ENCODE results near the gene AIFM3.

Gene AIFM3

DNA sequence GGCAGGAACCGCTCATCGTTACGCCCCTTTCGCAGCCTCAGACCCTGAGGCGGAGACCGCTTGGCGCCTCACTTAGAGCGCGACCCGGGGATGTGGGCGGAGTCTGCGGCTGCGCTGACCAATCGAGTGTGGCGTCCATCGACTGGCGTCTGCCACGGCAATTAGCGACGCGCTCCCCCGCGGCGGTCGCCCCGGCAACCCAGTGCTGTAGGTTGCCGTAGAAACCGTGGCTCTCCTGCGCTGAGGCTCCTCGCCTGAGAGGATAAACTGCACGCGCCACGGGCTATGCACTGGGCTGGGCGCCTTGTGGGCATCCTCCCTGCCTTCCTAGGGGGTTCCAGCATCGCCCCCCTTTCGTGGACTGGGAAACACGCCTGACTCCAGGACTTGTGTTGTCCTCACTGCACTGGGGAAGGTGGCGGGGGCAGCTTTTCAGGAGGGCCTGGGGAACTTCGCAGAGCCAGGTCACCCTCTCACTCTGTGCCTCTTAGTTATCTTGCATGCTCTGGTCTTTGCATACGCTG, 47.2 kb downstream of the AIFM3 start:
- H3K4me3 ChIP-seq (ENCODE audit: low read depth, low read length), result peak overlapping the region; percentile 76
- peak overlapping the region; percentile 48 for H2AFZ ChIP-seq (ENCODE audit: low read length, unreplicated experiment)
- no peaks in the 10 kb centered on the region for H3K27me3 ChIP-seq (ENCODE audit: insufficient read depth, low read length)
- H3K4me1 ChIP-seq (ENCODE audit: control insufficient read depth, insufficient read depth, low read length, unreplicated experiment), result peaks cover 16% of the 10 kb centered on the region
- H3K79me2 ChIP-seq (ENCODE audit: control insufficient read depth, insufficient read depth, low read length, unreplicated experiment), result no peaks in the 10 kb centered on the region
- no peaks in the 10 kb centered on the region for H3K36me3 ChIP-seq (ENCODE audit: insufficient read depth, low read length)
- H3K27ac ChIP-seq (ENCODE audit: low read depth, low read length), result peak overlapping the region; percentile 42

DNA sequence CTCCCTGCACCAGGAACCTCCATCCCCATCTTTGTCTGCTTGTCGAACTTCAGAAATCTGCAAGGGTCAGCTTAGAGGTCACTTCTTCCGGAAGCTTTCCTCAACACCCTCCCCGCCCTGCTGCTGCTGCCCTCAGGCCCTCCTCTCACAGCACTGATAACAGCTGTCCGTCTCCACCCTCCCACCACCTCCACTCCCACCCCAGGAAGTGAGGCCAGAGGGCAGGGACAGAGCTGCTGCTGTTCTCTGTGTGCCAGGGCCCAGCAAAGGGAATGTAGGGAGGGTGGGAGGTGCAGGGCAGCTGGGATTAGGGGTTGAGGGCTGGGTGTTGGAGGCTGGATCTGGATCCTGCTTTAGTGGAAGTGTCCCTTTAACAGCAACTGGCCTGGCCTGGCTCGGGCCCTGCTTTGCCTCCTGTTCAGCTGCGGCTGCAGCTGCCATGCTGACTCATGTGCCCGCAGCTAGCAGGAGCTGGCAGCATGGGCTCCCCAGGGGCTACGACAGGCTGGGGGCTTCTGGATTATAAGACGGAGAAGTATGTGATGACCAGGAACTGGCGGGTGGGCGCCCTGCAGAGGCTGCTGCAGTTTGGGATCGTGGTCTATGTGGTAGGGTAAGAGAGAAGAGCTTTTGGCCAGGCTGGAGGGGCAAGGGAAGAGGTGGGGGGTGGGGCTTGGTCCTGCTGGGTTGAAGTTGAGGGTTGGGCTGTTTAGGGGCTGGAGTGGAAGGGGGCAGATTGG, 47.8 kb downstream of the AIFM3 start, which contains the start of gene P2RX6:
Gene P2RX6, plus strand, starts transcription at position 440 of the 740 bp plus-strand sequence. Its CDS starts 10 bp downstream, at position 450.
- Histone ChIP-seq H3K27ac (ENCODE audit: low read depth, low read length) (peak within 1 kb of the TSS; percentile 42), H2AFZ (ENCODE audit: low read length, unreplicated experiment) (peak within 1 kb of the TSS; percentile 48), H3K79me2 (ENCODE audit: control insufficient read depth, insufficient read depth, low read length, unreplicated experiment) (no peaks in the 10 kb centered on the region), H3K27me3 (ENCODE audit: insufficient read depth, low read length) (no peaks in the 10 kb centered on the region), H3K36me3 (ENCODE audit: insufficient read depth, low read length) (no peaks in the 10 kb centered on the region), H3K4me3 (ENCODE audit: low read depth, low read length) (peak within 1 kb of the TSS; percentile 76), H3K4me1 (ENCODE audit: control insufficient read depth, insufficient read depth, low read length, unreplicated experiment) (peaks cover 16% of the 10 kb centered on the region)

DNA sequence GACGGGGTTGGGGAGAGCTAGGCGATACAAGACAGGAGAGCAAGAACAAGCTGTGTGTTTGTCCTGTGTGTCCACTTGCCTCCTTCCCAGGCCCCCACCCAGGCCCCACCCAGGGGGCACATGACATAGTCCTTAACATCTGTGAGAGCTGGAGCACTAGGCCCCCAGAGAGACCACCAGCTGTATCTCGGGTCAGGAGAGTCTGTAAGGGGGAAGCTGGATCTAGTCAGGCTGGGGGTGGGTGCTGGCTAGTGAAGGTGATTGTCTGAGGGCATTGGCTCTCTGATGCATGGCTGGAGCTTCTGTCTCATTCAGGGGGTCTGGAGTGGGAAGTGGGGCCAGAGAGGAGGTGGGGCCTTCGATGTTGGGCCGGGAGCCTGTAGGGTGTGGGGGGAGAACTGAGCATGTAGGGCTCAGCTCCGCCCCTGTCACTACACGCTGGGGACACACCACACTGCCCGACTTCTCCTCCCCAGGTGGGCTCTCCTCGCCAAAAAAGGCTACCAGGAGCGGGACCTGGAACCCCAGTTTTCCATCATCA, 48.5 kb downstream of the AIFM3 start:
- Histone ChIP-seq H2AFZ (ENCODE audit: low read length, unreplicated experiment) (no peak overlapping the region), H3K4me3 (ENCODE audit: low read depth, low read length) (peak overlapping the region; percentile 76), H3K27me3 (ENCODE audit: insufficient read depth, low read length) (no peaks in the 10 kb centered on the region), H3K79me2 (ENCODE audit: control insufficient read depth, insufficient read depth, low read length, unreplicated experiment) (no peaks in the 10 kb centered on the region), H3K36me3 (ENCODE audit: insufficient read depth, low read length) (no peaks in the 10 kb centered on the region), H3K4me1 (ENCODE audit: control insufficient read depth, insufficient read depth, low read length, unreplicated experiment) (peaks cover 16% of the 10 kb centered on the region), H3K27ac (ENCODE audit: low read depth, low read length) (peak overlapping the region; percentile 42; the same call in 1 of the 2 replicates)

DNA sequence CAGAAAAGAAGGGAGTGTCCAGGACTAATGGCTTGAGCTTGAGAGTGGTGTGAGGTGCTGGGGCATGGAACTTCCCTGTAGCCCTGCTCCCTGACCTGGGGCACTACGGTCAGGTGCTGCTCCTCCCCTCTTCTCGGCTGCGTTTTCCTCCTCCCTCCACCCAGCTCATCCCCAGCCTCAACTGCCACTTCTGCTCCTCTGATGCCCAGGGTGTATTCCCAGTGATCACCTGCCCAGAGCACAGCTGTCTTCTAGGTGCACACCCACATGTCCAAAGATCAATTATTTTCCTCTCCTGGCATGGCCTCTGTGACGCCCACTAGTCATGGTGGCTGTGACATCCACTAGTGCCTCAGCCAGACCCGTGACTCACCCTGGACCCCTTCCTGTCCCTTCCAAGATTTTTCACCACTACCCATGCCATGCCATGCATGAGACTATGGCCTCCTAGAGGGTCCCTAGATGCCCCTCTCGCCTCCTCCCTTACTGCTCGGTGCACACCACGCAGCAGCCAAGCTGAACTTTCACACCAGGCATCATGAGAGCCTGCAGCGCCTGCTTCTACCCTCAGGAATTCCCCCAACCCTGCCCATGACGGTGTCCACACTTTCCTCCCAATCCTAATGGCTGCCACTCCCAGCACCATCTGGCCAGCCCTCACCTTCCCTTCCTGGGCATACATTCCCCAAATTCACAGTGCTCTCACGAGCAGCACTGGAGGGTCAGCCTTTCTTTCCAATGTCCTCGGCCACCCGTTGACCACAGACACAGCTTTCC, 49.8 kb downstream of the AIFM3 start:
- Histone ChIP-seq H3K27me3 (ENCODE audit: insufficient read depth, low read length) (no peaks in the 10 kb centered on the region), H3K4me1 (ENCODE audit: control insufficient read depth, insufficient read depth, low read length, unreplicated experiment) (peaks cover 16% of the 10 kb centered on the region), H3K4me3 (ENCODE audit: low read depth, low read length) (no peak overlapping the region), H3K27ac (ENCODE audit: low read depth, low read length) (no peak overlapping the region), H3K79me2 (ENCODE audit: control insufficient read depth, insufficient read depth, low read length, unreplicated experiment) (no peaks in the 10 kb centered on the region), H2AFZ (ENCODE audit: low read length, unreplicated experiment) (no peak overlapping the region), H3K36me3 (ENCODE audit: insufficient read depth, low read length) (no peaks in the 10 kb centered on the region)

DNA sequence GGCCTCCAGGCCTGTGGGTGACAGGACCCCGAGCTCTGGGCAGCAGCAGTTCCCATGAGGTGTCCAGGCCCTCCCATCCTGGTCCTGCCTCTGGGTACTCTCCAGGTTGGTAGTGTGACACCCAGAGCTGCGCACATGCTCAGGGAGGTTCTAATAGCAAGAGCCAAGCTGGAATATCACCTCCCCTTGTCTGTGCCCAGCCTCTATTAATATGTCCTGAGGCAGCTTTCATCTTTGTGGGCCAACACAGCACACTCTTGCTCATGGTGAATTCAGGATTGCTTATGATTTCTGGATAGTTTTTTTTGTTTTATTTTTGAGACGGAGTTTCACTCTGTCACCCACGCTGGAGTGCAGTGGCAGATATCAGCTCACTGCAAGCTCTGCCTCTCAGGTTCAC, 51.3 kb downstream of the AIFM3 start:
- peaks cover 16% of the 10 kb centered on the region for H3K4me1 ChIP-seq (ENCODE audit: control insufficient read depth, insufficient read depth, low read length, unreplicated experiment)
- no peaks in the 10 kb centered on the region for H3K79me2 ChIP-seq (ENCODE audit: control insufficient read depth, insufficient read depth, low read length, unreplicated experiment)
- H3K27me3 ChIP-seq (ENCODE audit: insufficient read depth, low read length), result no peaks in the 10 kb centered on the region
- H3K36me3 ChIP-seq (ENCODE audit: insufficient read depth, low read length), result no peaks in the 10 kb centered on the region
- no peak overlapping the region for H3K4me3 ChIP-seq (ENCODE audit: low read depth, low read length)
- no peak overlapping the region for H3K27ac ChIP-seq (ENCODE audit: low read depth, low read length)
- no peak overlapping the region for H2AFZ ChIP-seq (ENCODE audit: low read length, unreplicated experiment)

DNA sequence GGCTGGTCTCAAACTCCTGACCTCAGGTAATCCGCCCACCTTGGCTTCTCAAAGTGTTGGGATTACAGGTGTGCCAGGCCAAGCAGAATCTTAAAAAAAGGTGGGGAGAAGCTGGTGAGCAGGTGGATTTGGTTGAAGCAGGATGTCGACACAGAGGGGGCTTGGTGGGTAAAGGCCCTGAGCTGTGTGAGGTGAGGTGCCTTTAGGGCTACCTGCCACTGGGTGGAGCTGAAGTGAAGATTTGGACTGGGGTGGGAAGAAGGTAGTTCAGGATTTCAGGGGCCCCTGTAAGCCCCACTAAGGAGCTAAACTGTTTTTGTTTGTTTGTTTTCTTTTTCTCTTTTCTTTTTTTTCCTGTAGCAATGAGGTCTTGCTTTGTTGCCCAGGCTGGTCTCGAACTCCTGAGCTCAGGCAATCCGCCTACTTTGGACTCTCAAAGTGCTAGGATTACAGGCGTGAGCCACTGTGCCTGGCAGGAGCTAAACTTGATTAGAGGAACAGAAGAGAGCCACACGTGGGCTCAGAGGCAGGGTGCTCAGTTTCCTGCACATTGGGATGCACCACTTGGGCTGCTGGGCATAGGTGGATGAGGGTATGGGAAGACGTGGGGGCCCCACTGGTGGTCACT, 53.9 kb downstream of the AIFM3 start:
- Histone ChIP-seq H3K27me3 (ENCODE audit: insufficient read depth, low read length) (no peaks in the 10 kb centered on the region), H2AFZ (ENCODE audit: low read length, unreplicated experiment) (no peak overlapping the region), H3K79me2 (ENCODE audit: control insufficient read depth, insufficient read depth, low read length, unreplicated experiment) (no peaks in the 10 kb centered on the region), H3K36me3 (ENCODE audit: insufficient read depth, low read length) (no peaks in the 10 kb centered on the region), H3K4me1 (ENCODE audit: control insufficient read depth, insufficient read depth, low read length, unreplicated experiment) (no peaks in the 10 kb centered on the region), H3K27ac (ENCODE audit: low read depth, low read length) (no peak overlapping the region), H3K4me3 (ENCODE audit: low read depth, low read length) (no peak overlapping the region)

DNA sequence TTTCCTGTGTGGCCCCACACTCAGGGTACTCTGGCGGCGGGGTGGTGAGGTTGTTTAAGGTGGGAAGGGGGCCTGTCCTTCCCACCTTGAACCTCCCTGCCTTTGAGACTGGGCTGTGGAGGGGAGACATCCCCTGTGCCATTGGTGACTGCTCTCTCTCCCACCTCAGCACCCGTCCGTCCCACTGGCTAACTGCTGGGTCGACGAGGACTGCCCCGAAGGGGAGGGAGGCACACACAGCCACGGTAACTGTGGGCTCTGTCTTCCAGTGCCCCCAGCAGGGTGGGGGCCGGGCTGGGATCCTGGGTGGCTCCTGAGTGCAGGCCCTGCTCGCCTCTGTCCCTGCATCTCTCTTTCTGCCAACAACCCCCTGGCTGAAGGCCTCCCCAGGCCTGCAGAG, 55.5 kb downstream of the AIFM3 start:
- Histone ChIP-seq H2AFZ (ENCODE audit: low read length, unreplicated experiment) (no peak overlapping the region), H3K79me2 (ENCODE audit: control insufficient read depth, insufficient read depth, low read length, unreplicated experiment) (no peaks in the 10 kb centered on the region), H3K27me3 (ENCODE audit: insufficient read depth, low read length) (no peaks in the 10 kb centered on the region), H3K27ac (ENCODE audit: low read depth, low read length) (no peak overlapping the region), H3K4me1 (ENCODE audit: control insufficient read depth, insufficient read depth, low read length, unreplicated experiment) (no peaks in the 10 kb centered on the region), H3K4me3 (ENCODE audit: low read depth, low read length) (no peak overlapping the region), H3K36me3 (ENCODE audit: insufficient read depth, low read length) (no peaks in the 10 kb centered on the region)

DNA sequence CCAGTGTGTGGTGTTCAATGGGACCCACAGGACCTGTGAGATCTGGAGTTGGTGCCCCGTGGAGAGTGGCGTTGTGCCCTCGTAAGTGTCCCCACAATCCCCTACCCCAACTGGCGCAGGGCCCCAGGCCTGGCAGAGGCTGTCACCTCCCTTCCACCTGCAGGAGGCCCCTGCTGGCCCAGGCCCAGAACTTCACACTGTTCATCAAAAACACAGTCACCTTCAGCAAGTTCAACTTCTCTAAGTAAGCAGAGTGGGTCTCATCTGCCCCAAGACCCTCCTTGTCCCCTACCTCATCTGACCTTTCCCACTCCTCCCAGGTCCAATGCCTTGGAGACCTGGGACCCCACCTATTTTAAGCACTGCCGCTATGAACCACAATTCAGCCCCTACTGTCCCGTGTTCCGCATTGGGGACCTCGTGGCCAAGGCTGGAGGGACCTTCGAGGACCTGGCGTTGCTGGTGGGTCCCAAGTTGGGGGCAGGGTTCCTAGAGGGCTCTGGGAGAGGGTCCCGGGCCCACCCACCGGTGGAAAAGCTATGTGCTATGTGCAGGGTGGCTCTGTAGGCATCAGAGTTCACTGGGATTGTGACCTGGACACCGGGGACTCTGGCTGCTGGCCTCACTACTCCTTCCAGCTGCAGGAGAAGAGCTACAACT, 56.0 kb downstream of the AIFM3 start:
- Histone ChIP-seq H3K27ac (ENCODE audit: low read depth, low read length) (no peak overlapping the region), H3K27me3 (ENCODE audit: insufficient read depth, low read length) (no peaks in the 10 kb centered on the region), H3K79me2 (ENCODE audit: control insufficient read depth, insufficient read depth, low read length, unreplicated experiment) (no peaks in the 10 kb centered on the region), H3K4me1 (ENCODE audit: control insufficient read depth, insufficient read depth, low read length, unreplicated experiment) (no peaks in the 10 kb centered on the region), H3K36me3 (ENCODE audit: insufficient read depth, low read length) (no peaks in the 10 kb centered on the region), H2AFZ (ENCODE audit: low read length, unreplicated experiment) (no peak overlapping the region), H3K4me3 (ENCODE audit: low read depth, low read length) (no peak overlapping the region)

DNA sequence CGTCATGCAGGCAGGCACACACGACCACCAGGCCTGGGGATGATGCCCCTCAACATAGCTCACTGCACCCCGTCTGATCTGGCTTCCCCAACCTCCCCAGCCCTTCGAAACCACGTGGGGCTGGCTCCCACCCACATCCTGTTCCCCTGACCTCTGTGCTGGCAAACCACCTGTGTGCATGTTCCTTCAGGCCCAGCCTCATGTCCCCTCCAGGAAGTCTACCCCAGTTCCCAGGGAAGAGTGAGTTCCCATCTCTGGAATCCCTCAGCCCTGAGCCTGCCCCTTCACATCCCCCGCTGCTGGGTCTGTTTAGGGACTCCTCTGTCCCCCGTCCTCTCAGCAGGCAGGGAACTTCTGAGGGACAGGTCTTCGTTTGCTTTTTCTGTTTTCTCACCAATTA, 58.2 kb downstream of the AIFM3 start:
- H3K27me3 ChIP-seq (ENCODE audit: insufficient read depth, low read length), result no peaks in the 10 kb centered on the region
- H3K79me2 ChIP-seq (ENCODE audit: control insufficient read depth, insufficient read depth, low read length, unreplicated experiment), result no peaks in the 10 kb centered on the region
- H3K27ac ChIP-seq (ENCODE audit: low read depth, low read length), result no peak overlapping the region
- H3K4me1 ChIP-seq (ENCODE audit: control insufficient read depth, insufficient read depth, low read length, unreplicated experiment), result no peaks in the 10 kb centered on the region
- no peaks in the 10 kb centered on the region for H3K36me3 ChIP-seq (ENCODE audit: insufficient read depth, low read length)
- H2AFZ ChIP-seq (ENCODE audit: low read length, unreplicated experiment), result no peak overlapping the region
- H3K4me3 ChIP-seq (ENCODE audit: low read depth, low read length), result no peak overlapping the region
